ENCODE measurements around the gene UROS. TPM values are rescaled to one million over a fixed set of nuclear protein-coding genes. Genes with fewer than 3 reads are reported as not detected.

Gene UROS
- total and polyA plus RNA-seq, 9 donors: 45.2 to 64.4 (median 55.1) TPM

- H3K9me3 ChIP-seq (replicated peaks; ENCODE audit: control insufficient read depth, low read depth, low read length): no peaks in the 10 kb centered on the region
- WGBS (ENCODE audit: insufficient coverage): no CpG with 5 or more reads among the region's 1 CpG
- peak; percentile 11 for DNase-seq
- peaks cover 50% of the 10 kb centered on the region for H3K36me3 ChIP-seq (ENCODE audit: control insufficient read depth, insufficient read depth, low read length)
- H3K4me3 ChIP-seq (ENCODE audit: low read length): no peak overlapping the region
- no peak overlapping the region for H3K27ac ChIP-seq (ENCODE audit: low read length)
- peaks cover 11% of the 10 kb centered on the region for H3K4me1 ChIP-seq (ENCODE audit: control insufficient read depth, insufficient read depth, low read length)
- H3K27me3 ChIP-seq (ENCODE audit: control insufficient read depth, insufficient read depth, low read length): no peaks in the 10 kb centered on the region
Observed at GRCh38 chr10:125812128-125812750, 10.8 kb downstream of the UROS start.

DNA sequence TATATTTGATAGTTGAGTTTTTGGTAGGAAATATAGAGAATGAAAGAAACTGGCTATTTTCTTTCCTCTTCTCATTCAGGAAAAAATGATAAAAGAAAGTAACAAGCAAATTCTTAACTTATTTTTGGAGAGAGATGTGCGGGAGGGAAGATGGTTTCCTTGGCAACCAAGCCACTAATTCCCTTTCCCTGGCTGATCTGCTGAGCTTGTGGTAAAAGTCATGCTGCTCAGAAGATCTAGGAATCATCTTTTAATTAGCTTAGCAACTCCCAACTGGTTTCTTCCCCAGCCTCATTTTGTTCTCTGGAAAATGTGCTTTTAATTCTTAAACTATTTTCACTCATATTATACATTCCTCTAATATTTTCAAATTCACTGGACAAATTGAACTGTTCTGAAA lies 11.8 kb downstream of the UROS start:
- Histone ChIP-seq H3K4me1 (ENCODE audit: control insufficient read depth, insufficient read depth, low read length) (peaks cover 11% of the 10 kb centered on the region), H3K36me3 (ENCODE audit: control insufficient read depth, insufficient read depth, low read length) (peaks cover 58% of the 10 kb centered on the region), H3K27ac (ENCODE audit: low read length) (no peak overlapping the region), H3K9me3 (replicated peaks; ENCODE audit: control insufficient read depth, low read depth, low read length) (no peaks in the 10 kb centered on the region), H3K4me3 (ENCODE audit: low read length) (no peak overlapping the region), H3K27me3 (ENCODE audit: control insufficient read depth, insufficient read depth, low read length) (no peaks in the 10 kb centered on the region)
- DNase-seq: peak; percentile 17
- no CpG with 5 or more reads among the region's 1 CpG for WGBS (ENCODE audit: insufficient coverage)

- Histone ChIP-seq H3K9me3 (replicated peaks; ENCODE audit: control insufficient read depth, low read depth, low read length) (no peaks in the 10 kb centered on the region), H3K36me3 (ENCODE audit: control insufficient read depth, insufficient read depth, low read length) (peaks cover 65% of the 10 kb centered on the region), H3K4me3 (ENCODE audit: low read length) (no peak overlapping the region), H3K27ac (ENCODE audit: low read length) (no peak overlapping the region), H3K4me1 (ENCODE audit: control insufficient read depth, insufficient read depth, low read length) (no peaks in the 10 kb centered on the region), H3K27me3 (ENCODE audit: control insufficient read depth, insufficient read depth, low read length) (no peaks in the 10 kb centered on the region)
- WGBS (ENCODE audit: insufficient coverage): no CpG with 5 or more reads among the region's 1 CpG
- no peak for DNase-seq
Observed at GRCh38 chr10:125808047-125808446, 15.0 kb downstream of the UROS start.

GRCh38 chr10:125802739-125803138 lies 20.3 kb downstream of the UROS start:
- no peaks in the 10 kb centered on the region for H3K9me3 ChIP-seq (replicated peaks; ENCODE audit: control insufficient read depth, low read depth, low read length)
- no peak overlapping the region for H3K4me3 ChIP-seq (ENCODE audit: low read length)
- no peak for DNase-seq
- H3K27ac ChIP-seq (ENCODE audit: low read length): no peak overlapping the region
- no peaks in the 10 kb centered on the region for H3K27me3 ChIP-seq (ENCODE audit: control insufficient read depth, insufficient read depth, low read length)
- H3K4me1 ChIP-seq (ENCODE audit: control insufficient read depth, insufficient read depth, low read length): no peaks in the 10 kb centered on the region
- 100% methylated on average over 3 of the region's 7 CpGs for WGBS (ENCODE audit: insufficient coverage)
- peaks cover 76% of the 10 kb centered on the region for H3K36me3 ChIP-seq (ENCODE audit: control insufficient read depth, insufficient read depth, low read length)

- Histone ChIP-seq H3K9me3 (replicated peaks; ENCODE audit: control insufficient read depth, low read depth, low read length) (no peaks in the 10 kb centered on the region), H3K36me3 (ENCODE audit: control insufficient read depth, insufficient read depth, low read length) (peaks cover 76% of the 10 kb centered on the region), H3K27ac (ENCODE audit: low read length) (no peak overlapping the region), H3K4me3 (ENCODE audit: low read length) (no peak overlapping the region), H3K4me1 (ENCODE audit: control insufficient read depth, insufficient read depth, low read length) (no peaks in the 10 kb centered on the region), H3K27me3 (ENCODE audit: control insufficient read depth, insufficient read depth, low read length) (no peaks in the 10 kb centered on the region)
- WGBS (ENCODE audit: insufficient coverage): 79% methylated on average over 5 of the region's 5 CpGs
- no peak for DNase-seq
Observed at GRCh38 chr10:125802131-125802530, 20.9 kb downstream of the UROS start.

- Histone ChIP-seq H3K4me1 (ENCODE audit: control insufficient read depth, insufficient read depth, low read length) (no peaks in the 10 kb centered on the region), H3K27ac (ENCODE audit: low read length) (no peak overlapping the region), H3K9me3 (replicated peaks; ENCODE audit: control insufficient read depth, low read depth, low read length) (no peaks in the 10 kb centered on the region), H3K36me3 (ENCODE audit: control insufficient read depth, insufficient read depth, low read length) (peaks cover 74% of the 10 kb centered on the region), H3K27me3 (ENCODE audit: control insufficient read depth, insufficient read depth, low read length) (no peaks in the 10 kb centered on the region), H3K4me3 (ENCODE audit: low read length) (no peak overlapping the region)
- WGBS (ENCODE audit: insufficient coverage): 100% methylated on average over 1 of the region's 1 CpG
- DNase-seq: no peak
Observed at GRCh38 chr10:125801574-125801973, 21.5 kb downstream of the UROS start.

- H3K36me3 ChIP-seq (ENCODE audit: control insufficient read depth, insufficient read depth, low read length): peaks cover 74% of the 10 kb centered on the region
- DNase-seq: no peak
- 80% methylated on average over 4 of the region's 8 CpGs for WGBS (ENCODE audit: insufficient coverage)
Observed at GRCh38 chr10:125799451-125800182, 23.4 kb downstream of the UROS start.

DNA sequence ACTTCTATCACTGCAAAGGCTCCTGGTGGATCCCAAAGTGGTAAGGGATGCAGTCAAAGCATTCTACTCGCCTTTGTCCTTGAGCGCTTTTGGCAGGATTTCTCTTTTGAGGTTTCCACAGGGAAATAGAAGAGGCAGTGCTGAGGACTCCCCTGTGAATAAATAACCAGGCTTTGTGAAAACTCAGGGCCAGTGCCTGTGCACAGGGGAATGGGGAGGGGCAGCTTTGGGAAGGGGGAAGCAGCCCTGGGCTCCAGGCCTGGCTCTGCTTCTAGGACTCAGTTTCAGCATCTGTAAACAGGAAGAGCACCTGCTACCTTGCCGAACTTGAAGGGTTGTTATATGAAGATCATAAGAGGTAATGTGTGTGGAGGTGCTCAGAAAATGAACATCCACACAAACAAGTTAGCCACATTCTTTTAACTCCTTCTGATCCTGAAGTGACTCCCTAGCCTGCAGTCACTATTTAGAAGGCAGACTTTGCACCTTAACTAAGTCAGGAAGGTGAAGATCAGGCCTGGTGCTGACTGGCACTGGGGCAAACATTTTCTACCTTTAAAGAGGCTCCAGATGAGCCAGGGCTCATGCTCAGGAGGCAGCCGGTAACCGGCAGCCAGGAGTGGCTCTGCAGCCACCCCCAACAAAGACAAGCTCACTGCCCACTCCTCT lies 24.9 kb downstream of the UROS start:
- peaks cover 73% of the 10 kb centered on the region for H3K36me3 ChIP-seq (ENCODE audit: control insufficient read depth, insufficient read depth, low read length)
- no peaks in the 10 kb centered on the region for H3K27me3 ChIP-seq (ENCODE audit: control insufficient read depth, insufficient read depth, low read length)
- no peak overlapping the region for H3K27ac ChIP-seq (ENCODE audit: low read length)
- no peak for DNase-seq
- H3K4me1 ChIP-seq (ENCODE audit: control insufficient read depth, insufficient read depth, low read length): no peaks in the 10 kb centered on the region
- H3K4me3 ChIP-seq (ENCODE audit: low read length): no peak overlapping the region
- no peaks in the 10 kb centered on the region for H3K9me3 ChIP-seq (replicated peaks; ENCODE audit: control insufficient read depth, low read depth, low read length)
- WGBS (ENCODE audit: insufficient coverage): 63% methylated on average over 4 of the region's 5 CpGs

More at GRCh38 chr10:125799451-125800182, 23.4 kb downstream of the UROS start:
- H3K27ac ChIP-seq (ENCODE audit: low read length): no peak overlapping the region
- H3K27me3 ChIP-seq (ENCODE audit: control insufficient read depth, insufficient read depth, low read length): no peaks in the 10 kb centered on the region
- H3K4me1 ChIP-seq (ENCODE audit: control insufficient read depth, insufficient read depth, low read length): no peaks in the 10 kb centered on the region
- H3K9me3 ChIP-seq (replicated peaks; ENCODE audit: control insufficient read depth, low read depth, low read length): no peaks in the 10 kb centered on the region
- no peak overlapping the region for H3K4me3 ChIP-seq (ENCODE audit: low read length)

DNA sequence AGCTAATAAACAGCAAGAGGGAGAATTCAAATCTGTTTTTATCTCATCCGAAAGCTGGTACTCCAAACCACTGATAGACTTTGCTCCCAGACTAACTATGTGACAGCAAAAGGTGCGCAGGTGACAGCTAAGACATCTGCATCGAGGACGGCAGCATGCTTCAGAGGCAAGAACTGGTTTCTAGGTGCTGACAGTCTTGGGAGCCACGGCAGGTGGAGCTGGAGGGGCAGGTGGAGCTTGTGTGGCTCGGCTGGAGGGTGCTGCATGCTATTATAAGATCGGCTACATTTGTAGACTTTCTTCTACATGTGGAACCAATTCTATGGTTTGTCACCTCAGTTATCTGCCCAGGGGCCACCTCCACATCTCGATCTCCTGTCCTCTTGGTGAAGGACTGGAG lies 25.6 kb downstream of the UROS start:
- WGBS (ENCODE audit: insufficient coverage): 88% methylated on average over 5 of the region's 8 CpGs
- Histone ChIP-seq H3K36me3 (ENCODE audit: control insufficient read depth, insufficient read depth, low read length) (peaks cover 75% of the 10 kb centered on the region), H3K4me1 (ENCODE audit: control insufficient read depth, insufficient read depth, low read length) (no peaks in the 10 kb centered on the region), H3K27me3 (ENCODE audit: control insufficient read depth, insufficient read depth, low read length) (no peaks in the 10 kb centered on the region), H3K27ac (ENCODE audit: low read length) (no peak overlapping the region), H3K4me3 (ENCODE audit: low read length) (no peak overlapping the region), H3K9me3 (replicated peaks; ENCODE audit: control insufficient read depth, low read depth, low read length) (no peaks in the 10 kb centered on the region)
- no peak for DNase-seq

- Histone ChIP-seq H3K9me3 (replicated peaks; ENCODE audit: control insufficient read depth, low read depth, low read length) (no peaks in the 10 kb centered on the region), H3K36me3 (ENCODE audit: control insufficient read depth, insufficient read depth, low read length) (peaks cover 76% of the 10 kb centered on the region), H3K4me1 (ENCODE audit: control insufficient read depth, insufficient read depth, low read length) (no peaks in the 10 kb centered on the region), H3K27me3 (ENCODE audit: control insufficient read depth, insufficient read depth, low read length) (no peaks in the 10 kb centered on the region), H3K4me3 (ENCODE audit: low read length) (no peak overlapping the region), H3K27ac (ENCODE audit: low read length) (no peak overlapping the region)
- 90% methylated on average over 2 of the region's 8 CpGs for WGBS (ENCODE audit: insufficient coverage)
- DNase-seq: no peak
Observed at GRCh38 chr10:125795637-125796190, 27.3 kb downstream of the UROS start.

Data from muscle of leg (tissue), 11 donors.